Endodermal cell (in vitro differentiated cells): ENCODE measurements around the gene GLRA2. TPM values are rescaled to one million over a fixed set of nuclear protein-coding genes. Genes with fewer than 3 reads are reported as not detected.

Source experiments
- DNase-seq: peaks from one replicate; pipeline ENCODE4 v3.0.0-alpha.2; 2017
- H3K27ac ChIP-seq: 2 replicates; pipeline ENCODE4 v1.5.1; 2013; ENCODE audit warnings: mild to moderate bottlenecking, low read depth, low read length, moderate library complexity
- H3K27me3 ChIP-seq: 2 replicates; pipeline ENCODE4 v1.6.1; 2013; ENCODE audit warnings: mild to moderate bottlenecking, low read length, moderate library complexity; ENCODE audit not compliant: insufficient read depth, control insufficient read depth, poor library complexity, severe bottlenecking
- H3K36me3 ChIP-seq: 2 replicates; pipeline ENCODE4 v1.7.0; 2013; ENCODE audit warnings: mild to moderate bottlenecking, low read length, moderate library complexity; ENCODE audit not compliant: control insufficient read depth, insufficient read depth
- H3K4me1 ChIP-seq: one replicate; pipeline ENCODE4 v1.7.0; 2013; ENCODE audit warnings: low read length; ENCODE audit not compliant: control insufficient read depth, insufficient read depth
- H3K4me3 ChIP-seq: 2 replicates; pipeline ENCODE4 v1.5.1; 2013; ENCODE audit warnings: mild to moderate bottlenecking, low read length, moderate library complexity
- H3K9ac ChIP-seq: 2 replicates; pipeline ENCODE4 v1.6.1; 2013; ENCODE audit warnings: mild to moderate bottlenecking, low read length, moderate library complexity; ENCODE audit not compliant: poor library complexity, severe bottlenecking; ENCODE audit errors: extremely low read depth
- H3K9me3 ChIP-seq: 2 replicates; pipeline ENCODE4 v1.6.1; 2013; ENCODE audit warnings: mild to moderate bottlenecking, low read length, moderate library complexity; ENCODE audit not compliant: control insufficient read depth
- H3K27ac Mint-ChIP-seq: 2 replicates; pipeline ENCODE4 v1.8.0; 2020; ENCODE audit warnings: mixed read lengths
- H3K27me3 Mint-ChIP-seq: 2 replicates; pipeline ENCODE4 v1.8.0; 2021; ENCODE audit warnings: mild to moderate bottlenecking, mixed read lengths; ENCODE audit not compliant: insufficient read depth
- H3K36me3 Mint-ChIP-seq: 2 replicates; pipeline ENCODE4 v1.8.0; 2020; ENCODE audit warnings: low read depth, mixed read lengths
- H3K4me1 Mint-ChIP-seq: 2 replicates; pipeline ENCODE4 v1.8.0; 2020; ENCODE audit warnings: mixed read lengths
- H3K4me3 Mint-ChIP-seq: 2 replicates; pipeline ENCODE4 v1.8.0; 2020; ENCODE audit warnings: mild to moderate bottlenecking, moderate library complexity, mixed read lengths
- H3K9me3 Mint-ChIP-seq: 2 replicates; pipeline ENCODE4 v1.8.0; 2020; ENCODE audit warnings: mild to moderate bottlenecking, mixed read lengths
- WGBS, 2 experiments: methylation state at CpG; one replicate each; pipeline versions ENCODE4 v1.1.5 to v1.1.7; 2013; ENCODE audit warnings: missing lambda C conversion rate in 2 of 2, mixed read lengths in 1 of 2; ENCODE audit not compliant: insufficient coverage in 1 of 2, insufficient read length in 1 of 2; 5-methylcytosine and 5-hydroxymethylcytosine counted together
- total RNA-seq, 2 donors: library from RNA; stranded (reverse); fragmentation: NEBNext Ultra II Directional in 1 of 2; extraction: Animal tissue kit (Norgen Biotek cat#: 25700) in 1 of 2; gene quantifications; 2 replicates in 1 of 2; 3 replicates in 1 of 2; pipeline ENCODE4 v1.2.1, GENCODE V29; 2021
- TF ChIP-seq, protein P1 (sequence below): fragments of 200-600 bp; sonication (generic); conservative IDR thresholded peaks from 2 replicates; pipeline ENCODE4 v1.5.0; 2021; ENCODE audit warnings: antibody characterized with exemption, mild to moderate bottlenecking

The GLRA2 gene
- total RNA-seq, 2 donors from 2014 or later = not detected

DNA sequence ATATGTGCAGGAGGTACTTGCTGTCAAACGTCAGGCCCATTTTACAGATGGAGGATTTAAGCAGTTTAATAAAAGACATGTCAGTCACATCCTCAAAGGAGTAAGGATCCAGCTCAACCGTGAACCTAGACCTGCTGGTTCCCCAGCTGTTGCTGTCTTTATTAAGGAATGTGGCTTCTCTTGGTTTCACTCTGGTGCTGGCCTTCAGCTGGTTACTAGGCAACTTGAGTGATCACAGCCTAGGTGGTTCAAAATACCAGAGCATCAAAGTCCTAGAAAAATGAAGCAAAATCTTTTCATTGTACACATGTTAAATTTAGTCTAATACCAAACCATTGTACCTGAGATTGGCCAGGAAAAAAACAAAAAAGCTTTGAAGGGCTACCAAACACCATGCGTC is 32.7 kb upstream of the GLRA2 start:
- DNase-seq = no peak
- WGBS, 2 experiments = 89% methylated on average over 3 of the region's 3 CpGs; no CpG with 5 or more reads in 1 of the 2 experiments
- Histone ChIP-seq H3K4me3 (no peak overlapping the region), H3K27me3 (no peaks in the 10 kb centered on the region), H3K27ac (no peak overlapping the region), H3K9ac (no peak overlapping the region), H3K4me1 (no peaks in the 10 kb centered on the region), H3K36me3 (no peaks in the 10 kb centered on the region), H3K9me3 (no peaks in the 10 kb centered on the region)
- Mint-ChIP-seq H3K4me3 (no peak overlapping the region), H3K36me3 (no peaks in the 10 kb centered on the region), H3K4me1 (no peaks in the 10 kb centered on the region), H3K27ac (no peak overlapping the region), H3K27me3 (no peaks in the 10 kb centered on the region), H3K9me3 (peaks cover 18% of the 10 kb centered on the region)
- TF ChIP-seq, protein P1, sequence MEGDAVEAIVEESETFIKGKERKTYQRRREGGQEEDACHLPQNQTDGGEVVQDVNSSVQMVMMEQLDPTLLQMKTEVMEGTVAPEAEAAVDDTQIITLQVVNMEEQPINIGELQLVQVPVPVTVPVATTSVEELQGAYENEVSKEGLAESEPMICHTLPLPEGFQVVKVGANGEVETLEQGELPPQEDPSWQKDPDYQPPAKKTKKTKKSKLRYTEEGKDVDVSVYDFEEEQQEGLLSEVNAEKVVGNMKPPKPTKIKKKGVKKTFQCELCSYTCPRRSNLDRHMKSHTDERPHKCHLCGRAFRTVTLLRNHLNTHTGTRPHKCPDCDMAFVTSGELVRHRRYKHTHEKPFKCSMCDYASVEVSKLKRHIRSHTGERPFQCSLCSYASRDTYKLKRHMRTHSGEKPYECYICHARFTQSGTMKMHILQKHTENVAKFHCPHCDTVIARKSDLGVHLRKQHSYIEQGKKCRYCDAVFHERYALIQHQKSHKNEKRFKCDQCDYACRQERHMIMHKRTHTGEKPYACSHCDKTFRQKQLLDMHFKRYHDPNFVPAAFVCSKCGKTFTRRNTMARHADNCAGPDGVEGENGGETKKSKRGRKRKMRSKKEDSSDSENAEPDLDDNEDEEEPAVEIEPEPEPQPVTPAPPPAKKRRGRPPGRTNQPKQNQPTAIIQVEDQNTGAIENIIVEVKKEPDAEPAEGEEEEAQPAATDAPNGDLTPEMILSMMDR = no peak

- no peak overlapping the region for H3K4me3 Mint-ChIP-seq
- DNase-seq = no peak
- H3K4me3 ChIP-seq = no peak overlapping the region
- H3K27ac Mint-ChIP-seq = no peak overlapping the region
- no peaks in the 10 kb centered on the region for H3K36me3 Mint-ChIP-seq
- WGBS, 2 experiments = 90% methylated on average over 3 of the region's 4 CpGs; no CpG with 5 or more reads in 1 of the 2 experiments
- H3K36me3 ChIP-seq = no peaks in the 10 kb centered on the region
- H3K4me1 Mint-ChIP-seq = no peaks in the 10 kb centered on the region
- no peak overlapping the region for H3K9ac ChIP-seq
- H3K9me3 ChIP-seq = no peaks in the 10 kb centered on the region
- H3K27me3 Mint-ChIP-seq = no peaks in the 10 kb centered on the region
- H3K27ac ChIP-seq = no peak overlapping the region
- peaks cover 20% of the 10 kb centered on the region for H3K9me3 Mint-ChIP-seq
- H3K27me3 ChIP-seq = no peaks in the 10 kb centered on the region
- TF ChIP-seq, protein P1 = no peak
- no peaks in the 10 kb centered on the region for H3K4me1 ChIP-seq
Measured at GRCh38 chrX:14497184-14497666, 32.1 kb upstream of the GLRA2 start.

DNA sequence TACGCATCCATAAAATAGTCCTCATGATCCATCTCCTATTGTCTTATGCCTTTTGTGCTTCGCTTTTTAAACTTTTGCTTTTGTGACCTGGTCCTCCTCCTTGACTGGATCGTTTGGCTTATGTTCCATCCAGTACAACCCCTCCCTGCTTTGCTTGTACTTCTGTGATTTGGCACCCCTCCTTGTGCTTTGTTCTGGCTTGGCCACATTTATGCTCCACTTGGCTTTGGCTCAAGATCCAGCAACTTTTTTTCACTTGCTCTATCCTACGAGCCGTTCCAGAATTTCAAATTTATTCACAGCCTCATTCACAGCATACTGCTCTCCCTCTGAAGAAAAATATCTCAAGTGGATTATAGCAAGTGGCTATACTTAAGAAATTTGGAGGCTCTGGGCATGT is 28.0 kb upstream of the GLRA2 start:
- Mint-ChIP-seq H3K27me3 (no peaks in the 10 kb centered on the region), H3K27ac (no peak overlapping the region)

More for the DNA sequence above, 28.0 kb upstream of the GLRA2 start:
- Histone ChIP-seq H3K9ac (no peak overlapping the region), H3K36me3 (no peaks in the 10 kb centered on the region), H3K27me3 (no peaks in the 10 kb centered on the region), H3K4me3 (no peak overlapping the region), H3K27ac (no peak overlapping the region), H3K9me3 (no peaks in the 10 kb centered on the region), H3K4me1 (no peaks in the 10 kb centered on the region)
- Mint-ChIP-seq H3K36me3 (no peaks in the 10 kb centered on the region), H3K4me1 (no peaks in the 10 kb centered on the region), H3K4me3 (no peak overlapping the region), H3K9me3 (peaks cover 30% of the 10 kb centered on the region)
- TF ChIP-seq, protein P1 = no peak
- 99 to 100% methylated on average over 1 to 5 of the region's 5 CpGs for WGBS, 2 experiments
- no peak for DNase-seq
